HG03432 (cell line): ENCODE data around the gene ZNF710.
"Not testable (repeated sequence)": the region's sequence is repeated elsewhere in the genome, so short reads cannot be mapped to it uniquely, and the experiment has no call there.

Source experiments
- ATAC-seq: cut with Tn5 transposase; IDR thresholded peaks from one replicate; pipeline ENCODE4 v1.9.1; 2021; ENCODE audit warnings: mild to moderate bottlenecking, moderate library complexity; ENCODE audit not compliant: unreplicated experiment

ZNF710 gene, protein sequence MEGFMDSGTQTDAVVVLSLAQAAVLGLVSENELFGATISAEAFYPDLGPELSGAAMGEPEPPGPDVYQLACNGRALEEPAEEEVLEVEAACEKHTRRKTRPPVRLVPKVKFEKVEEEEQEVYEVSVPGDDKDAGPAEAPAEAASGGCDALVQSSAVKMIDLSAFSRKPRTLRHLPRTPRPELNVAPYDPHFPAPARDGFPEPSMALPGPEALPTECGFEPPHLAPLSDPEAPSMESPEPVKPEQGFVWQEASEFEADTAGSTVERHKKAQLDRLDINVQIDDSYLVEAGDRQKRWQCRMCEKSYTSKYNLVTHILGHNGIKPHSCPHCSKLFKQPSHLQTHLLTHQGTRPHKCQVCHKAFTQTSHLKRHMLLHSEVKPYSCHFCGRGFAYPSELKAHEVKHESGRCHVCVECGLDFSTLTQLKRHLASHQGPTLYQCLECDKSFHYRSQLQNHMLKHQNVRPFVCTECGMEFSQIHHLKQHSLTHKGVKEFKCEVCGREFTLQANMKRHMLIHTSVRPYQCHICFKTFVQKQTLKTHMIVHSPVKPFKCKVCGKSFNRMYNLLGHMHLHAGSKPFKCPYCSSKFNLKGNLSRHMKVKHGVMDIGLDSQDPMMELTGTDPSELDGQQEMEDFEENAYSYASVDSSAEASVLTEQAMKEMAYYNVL

DNA sequence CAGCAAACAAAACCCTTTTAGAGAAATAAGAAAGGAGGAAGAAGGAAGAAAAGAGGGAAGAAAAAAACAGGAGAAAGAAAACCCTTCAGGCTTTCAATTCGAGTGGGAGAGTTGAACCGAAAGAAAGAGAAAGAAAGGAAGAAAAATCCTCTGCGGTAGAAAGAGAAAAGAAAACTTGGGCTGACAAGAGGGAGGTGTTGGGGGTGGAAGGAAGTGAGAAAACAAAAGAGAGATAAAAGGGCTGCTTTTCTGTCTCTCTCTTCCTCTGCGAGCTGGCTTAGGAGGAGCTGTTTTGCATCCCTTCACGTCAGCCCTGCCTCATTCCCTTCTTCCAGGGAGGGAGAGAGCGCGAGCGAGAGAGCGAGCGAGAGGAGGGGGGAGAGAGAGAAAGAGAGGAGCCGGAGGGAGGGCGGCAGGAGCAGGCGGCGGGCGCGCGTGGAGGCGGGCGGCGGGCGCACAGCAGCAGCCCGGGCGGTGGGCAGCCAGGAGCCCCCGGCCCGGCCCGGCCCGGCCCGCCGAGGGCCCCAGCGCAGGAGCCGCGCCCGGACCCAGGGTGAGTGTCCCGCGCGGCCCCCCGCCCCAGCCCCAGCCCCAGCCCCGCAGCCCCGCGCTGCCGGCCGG, at the start of gene ZNF710:
ZNF710 (plus strand) TSS at position 263 of the 621 bp plus-strand sequence. CDS start 65,814 bp downstream, outside the sequence.
- ATAC-seq: peak; percentile 29

DNA sequence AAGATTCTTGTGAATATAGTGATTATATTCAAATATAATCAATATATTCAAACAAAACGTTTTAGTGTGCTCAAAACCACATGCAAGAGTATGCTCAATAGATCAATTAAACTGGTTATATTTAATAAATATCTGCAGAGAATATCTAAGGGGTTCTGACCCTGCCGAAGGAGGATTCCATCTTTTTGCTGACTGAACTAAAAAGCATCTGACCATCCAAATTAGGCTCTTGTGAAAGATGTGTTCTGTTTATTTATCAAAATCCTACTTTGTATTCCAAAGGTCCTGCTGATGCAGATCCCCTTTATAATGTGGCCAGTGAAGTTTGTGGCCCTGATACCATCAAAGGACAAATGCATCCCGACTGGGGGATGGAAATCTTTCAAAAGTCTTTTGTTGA, 46.6 kb upstream of the ZNF710 start:
- ATAC-seq: no peak

DNA sequence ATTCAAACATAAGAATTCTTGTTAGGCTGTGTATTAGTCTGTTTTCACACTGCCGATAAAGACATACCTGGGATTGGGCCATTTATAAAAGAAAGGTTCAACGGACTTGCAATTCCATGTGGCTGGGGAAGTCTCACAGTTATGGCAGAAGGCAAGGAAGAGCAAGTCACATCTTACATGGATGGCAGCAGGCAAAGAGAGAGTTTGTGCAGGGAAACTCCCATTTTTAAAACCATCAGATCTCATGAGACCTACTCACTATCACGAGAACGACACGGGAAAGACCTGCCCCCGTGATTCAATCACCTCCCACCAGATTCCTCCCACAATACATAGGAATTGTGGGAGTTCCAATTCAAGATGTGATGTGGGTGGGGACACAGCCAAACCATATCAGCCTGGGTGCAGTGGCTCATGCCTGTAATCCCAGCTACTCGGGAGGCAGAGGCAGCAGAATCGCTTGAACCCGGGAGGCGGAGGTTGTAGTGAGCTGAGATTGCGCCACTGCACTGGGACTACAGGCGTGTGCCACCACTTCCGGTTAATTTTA, 45.6 kb upstream of the ZNF710 start:
- not testable (repeated sequence) for ATAC-seq

DNA sequence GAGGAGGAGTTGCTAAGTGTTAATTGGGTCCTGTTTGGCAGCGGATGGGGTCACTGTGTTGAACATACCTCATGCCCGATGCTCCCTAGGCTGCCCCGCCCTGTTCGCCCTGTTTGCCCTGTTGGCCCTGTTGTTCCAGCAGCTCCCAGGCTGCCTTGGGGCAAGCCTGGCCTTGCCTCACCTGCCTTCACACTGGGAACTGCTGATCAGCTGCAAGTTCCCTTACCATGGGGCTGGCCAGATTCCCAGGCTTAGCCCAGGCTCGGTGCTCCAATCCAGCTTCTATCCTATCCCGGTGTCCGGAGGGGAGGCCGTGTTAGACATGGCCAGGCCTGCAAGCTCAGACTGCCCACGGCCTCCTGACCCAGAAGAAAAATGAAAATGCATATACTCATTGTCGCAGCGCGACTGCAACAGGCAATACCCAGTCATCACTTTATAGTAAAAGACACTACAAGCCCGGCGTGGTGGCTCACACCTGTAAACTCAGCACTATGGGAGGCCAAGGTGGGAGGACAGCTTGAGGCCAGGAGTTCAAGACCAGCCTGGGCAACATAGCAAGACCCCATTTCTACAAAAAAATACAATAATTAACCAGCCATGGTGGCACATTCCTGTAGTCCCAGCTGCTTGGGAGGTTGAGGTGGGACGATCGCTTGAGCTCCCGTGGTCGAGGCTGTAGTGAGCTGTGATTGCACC, 42.9 kb upstream of the ZNF710 start:
- ATAC-seq: no peak

DNA sequence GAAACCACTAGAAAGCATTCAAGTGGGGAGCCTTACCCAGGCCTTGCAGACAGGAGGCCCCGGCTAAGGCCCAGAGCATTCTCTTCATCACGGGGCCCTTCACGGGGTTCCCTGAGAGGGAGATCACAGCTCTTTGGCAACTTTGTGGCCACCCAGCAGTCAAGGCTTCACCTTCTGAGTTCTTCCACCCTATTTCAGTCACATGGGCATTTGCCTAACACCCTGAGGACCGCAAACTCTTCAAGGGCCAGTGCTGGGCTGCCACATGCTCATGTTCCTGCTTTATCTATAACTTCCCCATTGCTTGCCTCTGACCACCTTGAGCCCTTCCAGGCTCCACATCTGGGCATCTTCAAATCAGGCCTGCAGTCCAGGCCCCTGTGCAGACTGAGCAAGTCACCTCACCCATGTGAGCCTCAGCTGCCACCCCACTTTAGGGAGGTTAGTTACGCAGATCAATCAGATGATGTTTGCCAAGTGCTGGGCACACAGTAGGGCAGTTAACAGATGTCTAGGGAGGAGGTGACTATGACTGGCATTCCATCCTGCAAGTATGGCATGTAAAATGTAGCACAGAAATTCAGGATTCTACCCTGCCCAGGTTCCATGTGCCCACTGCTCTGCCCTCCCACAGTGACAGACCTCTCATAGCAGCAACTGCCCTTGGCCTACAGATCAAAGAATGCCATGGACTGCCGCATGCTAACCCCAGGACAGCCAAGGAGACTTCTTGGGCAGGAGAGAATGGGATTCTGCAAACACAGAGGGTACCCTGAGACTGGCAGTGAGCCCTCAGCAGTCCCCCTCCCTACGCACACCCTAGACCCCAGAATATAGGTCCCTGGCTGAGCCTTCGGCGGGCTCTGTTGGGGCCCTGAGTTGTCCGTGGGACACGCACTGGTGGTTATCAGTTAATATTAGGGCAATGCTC, 37.6 kb upstream of the ZNF710 start:
- ATAC-seq: no peak

DNA sequence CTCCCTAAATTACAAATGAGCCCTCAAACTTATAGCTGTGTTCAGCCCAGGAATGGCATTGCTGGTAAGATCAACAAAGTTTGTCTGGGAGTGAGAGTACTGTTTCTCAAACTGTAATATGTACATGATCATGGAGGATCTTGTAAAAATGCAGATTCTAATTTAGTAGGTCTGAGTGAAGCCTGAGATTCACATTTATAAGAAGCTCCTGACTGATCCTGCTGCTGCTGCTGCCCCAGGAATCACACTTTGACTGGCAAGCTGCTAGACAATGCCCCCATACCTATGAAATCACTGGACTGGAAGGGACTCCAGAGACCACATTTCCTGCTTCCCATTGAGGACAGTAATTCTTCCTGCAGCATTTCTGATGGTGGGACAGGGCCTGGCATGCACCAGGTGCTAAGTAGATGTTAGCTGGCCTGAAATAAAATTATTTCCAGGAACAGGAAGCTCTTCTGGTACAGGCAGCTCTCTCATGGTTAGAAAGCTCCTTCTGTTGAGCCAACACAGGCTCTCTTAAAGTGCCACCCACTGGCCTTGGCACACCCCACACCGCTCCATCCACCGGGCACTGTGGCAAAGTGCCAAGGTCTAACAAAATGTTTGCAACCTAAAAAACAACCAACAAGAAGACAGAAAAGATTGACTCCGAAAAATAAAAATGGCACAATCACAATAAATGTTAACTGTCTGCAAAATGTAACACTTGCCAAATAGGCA, 36.7 kb upstream of the ZNF710 start:
- no peak for ATAC-seq

DNA sequence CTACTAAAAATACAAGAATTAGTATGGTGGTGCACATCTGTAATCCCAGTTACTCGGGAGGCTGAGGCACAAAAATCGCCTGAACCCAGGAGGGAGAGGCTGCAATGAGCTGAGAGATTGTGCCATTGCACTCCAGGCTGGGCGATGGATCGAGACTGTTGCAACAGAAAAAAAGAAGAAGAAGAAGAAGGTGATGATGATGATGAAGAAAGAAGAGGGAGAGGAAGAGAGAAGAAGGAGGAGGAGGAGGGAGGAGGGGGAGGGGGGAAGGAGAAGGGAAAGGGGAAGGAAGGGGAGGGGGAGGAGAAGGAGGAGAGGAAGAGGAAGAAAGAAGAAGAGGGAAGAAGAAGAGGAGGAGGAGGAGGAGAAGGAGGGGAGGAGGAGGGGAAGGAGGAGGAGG, 33.2 kb upstream of the ZNF710 start:
- ATAC-seq: no peak

DNA sequence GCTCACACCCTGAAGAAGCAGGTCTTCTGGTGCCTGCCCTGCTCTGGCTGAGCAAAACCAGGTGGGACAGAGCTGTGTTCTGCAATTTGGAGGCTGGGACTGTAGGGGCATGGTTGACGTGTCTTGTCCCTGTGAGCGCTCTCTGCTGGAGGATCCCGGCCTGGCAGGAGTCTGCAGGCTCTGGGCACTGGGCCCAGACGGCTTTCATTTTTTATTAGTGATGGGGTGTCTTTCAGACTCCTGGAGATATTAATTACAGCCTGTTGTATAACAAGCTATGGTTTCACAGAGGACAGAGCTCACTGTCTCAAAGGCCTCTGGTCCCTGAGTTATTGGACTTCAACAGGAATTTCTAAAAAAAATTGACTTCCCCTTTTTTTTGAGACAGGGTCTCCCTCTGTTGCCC, 29.5 kb upstream of the ZNF710 start:
- peak; percentile 85 for ATAC-seq

DNA sequence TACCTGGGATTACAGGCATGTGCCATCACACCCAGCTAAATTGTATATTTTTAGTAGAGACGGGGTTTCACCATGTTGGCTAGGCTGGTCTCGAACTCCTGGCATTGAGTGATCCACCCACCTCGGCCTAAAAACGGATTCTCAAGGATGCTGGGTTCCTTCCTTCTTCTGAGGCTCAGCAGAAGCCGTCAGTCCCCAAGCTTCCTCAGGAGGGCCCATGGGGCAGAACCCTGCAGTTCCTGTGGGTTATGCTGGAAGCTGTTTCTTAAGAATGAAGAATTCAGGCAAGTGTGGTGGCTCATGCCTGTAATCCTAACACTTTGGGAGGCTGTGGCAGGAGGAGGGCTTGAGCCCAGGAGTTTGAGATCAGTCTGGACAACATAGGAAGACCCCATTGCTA, 29.0 kb upstream of the ZNF710 start:
- no peak for ATAC-seq

DNA sequence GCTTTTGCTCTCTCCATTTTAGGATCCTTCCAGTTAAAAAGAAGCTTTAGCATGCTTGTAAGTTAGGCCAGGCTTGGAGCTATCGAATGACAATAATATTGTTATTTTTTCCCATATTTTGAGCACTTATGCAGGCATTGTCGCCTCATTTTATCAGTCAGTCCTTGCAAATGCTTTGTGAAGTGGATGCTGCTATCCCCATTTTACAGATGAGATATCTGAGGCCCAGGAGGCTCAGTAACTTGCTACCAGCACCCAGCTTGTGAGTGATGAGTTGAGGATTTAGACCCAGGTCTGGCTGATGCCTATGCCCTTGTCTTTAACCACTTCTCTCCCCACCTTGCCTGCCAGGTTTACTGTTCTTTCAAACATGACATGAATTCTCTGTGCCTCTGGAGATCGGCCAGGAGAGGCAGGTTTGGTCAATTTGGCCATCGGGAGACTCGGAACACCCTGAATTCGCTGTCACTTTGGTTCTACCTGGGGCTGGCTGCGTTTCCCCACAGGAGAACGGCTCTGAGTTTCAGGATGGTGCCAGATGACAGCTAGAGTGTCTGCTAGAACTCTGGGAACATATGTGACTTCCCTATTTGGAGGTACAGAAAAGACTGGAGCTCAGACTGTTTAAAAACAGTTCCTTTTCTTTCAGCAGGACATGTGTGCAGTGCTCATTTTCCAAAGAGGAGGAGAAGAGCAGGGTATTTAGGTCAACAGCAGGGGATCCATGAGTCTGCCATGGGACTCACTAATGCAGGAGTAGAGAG, 25.5 kb upstream of the ZNF710 start:
- ATAC-seq: no peak

DNA sequence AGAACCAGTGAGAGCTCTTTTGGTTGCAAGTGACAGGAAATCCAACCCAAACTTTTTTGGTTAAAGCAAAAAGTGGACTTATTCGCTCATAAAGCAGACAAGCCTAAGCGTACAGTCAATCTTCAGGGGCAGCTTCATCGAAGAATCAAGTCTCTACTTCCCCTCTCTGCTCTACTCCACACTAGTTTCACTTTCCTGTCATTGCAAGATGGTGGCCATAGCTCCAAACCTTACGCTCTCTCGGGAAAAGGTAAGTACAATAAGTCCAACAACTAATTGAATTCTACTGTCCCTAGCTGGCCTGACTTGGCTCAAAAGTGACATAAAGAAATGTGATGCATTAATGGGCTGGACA, 24.9 kb upstream of the ZNF710 start:
- ATAC-seq: no peak

DNA sequence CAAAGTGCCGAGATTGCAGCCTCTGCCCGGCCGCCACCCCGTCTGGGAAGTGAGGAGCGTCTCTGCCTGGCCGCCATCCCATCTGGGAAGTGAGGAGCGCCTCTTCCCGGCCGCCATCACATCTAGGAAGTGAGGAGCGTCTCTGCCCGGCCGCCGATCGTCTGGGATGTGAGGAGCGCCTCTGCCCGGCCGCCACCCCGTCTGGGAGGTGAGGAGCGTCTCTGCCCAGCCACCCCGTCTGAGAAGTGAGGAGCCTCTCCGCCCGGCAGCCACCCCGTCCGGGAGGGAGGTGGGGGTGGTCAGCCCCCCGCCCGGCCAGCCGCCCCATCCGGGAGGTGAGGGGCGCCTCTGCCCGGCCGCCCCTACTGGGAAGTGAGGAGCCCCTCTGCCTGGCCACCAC, 23.3 kb upstream of the ZNF710 start:
- ATAC-seq: not testable (repeated sequence)

DNA sequence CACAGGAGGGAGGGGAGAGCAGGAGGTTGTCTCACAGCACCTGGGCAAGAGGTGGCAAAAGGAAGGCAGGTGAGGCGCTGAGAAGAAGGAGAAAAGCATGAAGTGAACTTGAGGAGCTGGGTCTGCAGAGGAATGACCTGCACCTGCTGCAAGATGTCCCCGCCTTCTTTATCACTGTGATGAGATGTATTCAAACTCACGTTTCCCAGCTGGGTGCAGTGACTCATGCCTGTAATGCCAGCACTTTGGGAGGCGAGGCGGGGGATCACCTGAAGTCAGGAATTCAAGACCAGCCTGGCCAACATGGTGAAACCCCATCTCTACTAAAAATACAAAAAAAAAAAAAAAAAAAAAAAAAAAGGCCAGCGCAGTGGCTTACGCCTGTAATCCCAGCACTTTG, 22.2 kb upstream of the ZNF710 start:
- no peak for ATAC-seq

DNA sequence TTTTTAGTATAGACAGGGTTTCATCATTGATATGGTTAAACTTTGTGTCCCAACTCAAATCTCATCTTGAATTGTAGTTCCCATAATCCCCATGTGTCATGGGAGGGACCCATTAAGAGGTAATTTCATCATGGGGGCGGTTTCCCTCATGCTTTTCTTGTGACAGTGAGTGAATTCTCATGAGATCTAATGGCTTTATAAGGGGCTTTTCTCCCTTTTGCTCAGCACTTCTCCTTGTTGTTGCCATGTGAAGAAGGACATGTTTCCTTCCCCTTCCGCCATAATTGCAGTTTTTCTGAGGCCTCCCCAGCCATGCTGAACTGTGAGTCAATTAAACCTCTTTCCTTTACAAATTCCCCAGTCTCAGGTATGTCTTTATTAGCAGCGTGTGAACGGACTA, 20.2 kb upstream of the ZNF710 start:
- no peak for ATAC-seq

DNA sequence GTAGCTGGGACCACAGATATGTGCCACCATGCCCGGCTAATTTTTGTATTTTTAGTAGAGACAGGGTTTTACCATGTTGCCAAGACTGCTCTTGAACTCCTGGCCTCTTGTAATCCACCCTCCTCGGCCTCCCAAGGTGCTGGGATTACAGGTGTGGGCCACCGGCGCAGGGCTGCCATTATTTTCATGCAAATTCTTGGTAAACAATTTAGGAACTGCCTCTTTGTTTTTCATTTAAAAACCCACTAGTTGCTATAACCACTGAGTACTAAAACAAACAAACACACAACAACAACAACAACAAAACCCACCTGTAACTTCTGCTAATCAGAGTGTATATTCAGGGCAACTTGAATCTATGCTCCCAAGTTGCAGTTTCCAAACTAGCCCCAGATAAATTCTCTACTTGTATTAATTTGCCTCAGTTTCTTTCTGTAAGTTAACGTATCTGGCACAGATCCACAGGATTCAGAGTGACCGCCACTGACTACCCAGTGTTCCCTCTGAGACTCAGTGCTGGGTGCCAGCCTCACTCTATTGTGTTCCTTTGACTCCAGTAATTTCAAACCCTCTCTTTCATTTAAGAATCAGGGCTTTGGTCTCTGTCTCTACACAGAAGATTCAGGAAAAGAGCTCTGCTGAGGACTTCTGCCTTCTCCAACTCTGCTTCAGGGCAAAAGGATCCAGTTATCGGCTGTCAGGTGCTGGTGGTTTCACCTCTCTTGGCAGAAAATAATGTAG, 18.6 kb upstream of the ZNF710 start:
- ATAC-seq: no peak

DNA sequence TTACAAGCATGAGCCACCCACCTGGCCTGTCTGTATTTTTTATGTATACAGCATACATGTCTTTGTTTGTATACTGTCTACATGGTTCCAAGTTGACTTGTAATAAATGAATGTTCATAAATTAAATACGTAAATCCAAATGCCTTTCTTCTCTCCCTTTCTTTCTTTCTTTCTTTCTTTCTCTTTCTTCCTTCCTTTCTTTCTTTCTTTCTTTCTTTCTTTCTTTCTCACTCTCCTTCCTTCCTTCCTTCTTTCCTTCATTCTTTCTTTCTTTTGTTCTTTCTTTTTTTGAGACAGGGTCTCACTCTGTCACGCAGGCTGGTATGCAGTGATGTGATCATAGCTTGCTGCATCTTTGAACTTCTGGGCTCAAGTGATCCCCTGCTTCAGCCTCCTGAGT, 17.1 kb upstream of the ZNF710 start:
- ATAC-seq: no peak

DNA sequence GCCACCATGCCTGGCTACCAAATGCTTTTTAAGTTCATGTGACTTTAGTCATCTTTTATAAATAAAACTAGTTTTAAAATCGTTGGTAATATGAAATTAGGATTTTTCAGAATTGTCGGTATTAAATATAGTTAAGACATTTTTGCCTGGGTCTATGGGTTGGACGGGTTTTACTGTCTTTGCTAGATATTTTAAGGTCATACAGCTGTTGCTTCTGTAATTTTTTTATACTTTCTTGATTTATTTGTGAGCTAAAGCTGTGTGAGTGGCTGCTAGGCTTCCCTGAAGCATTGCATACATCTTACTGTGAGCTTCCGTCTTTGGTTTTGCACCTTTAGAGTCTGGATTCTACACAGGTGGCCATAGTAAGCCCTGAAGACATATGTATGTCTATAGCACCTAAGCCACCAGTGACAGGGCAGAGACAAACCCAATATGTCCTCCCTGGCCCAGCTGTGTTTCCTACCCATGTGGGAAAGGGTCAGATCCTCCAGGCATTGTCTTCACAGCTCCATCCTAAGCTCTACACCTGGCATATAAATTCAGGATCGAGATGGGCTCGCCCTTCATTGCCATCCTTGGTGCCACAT, 16.6 kb upstream of the ZNF710 start:
- no peak for ATAC-seq

DNA sequence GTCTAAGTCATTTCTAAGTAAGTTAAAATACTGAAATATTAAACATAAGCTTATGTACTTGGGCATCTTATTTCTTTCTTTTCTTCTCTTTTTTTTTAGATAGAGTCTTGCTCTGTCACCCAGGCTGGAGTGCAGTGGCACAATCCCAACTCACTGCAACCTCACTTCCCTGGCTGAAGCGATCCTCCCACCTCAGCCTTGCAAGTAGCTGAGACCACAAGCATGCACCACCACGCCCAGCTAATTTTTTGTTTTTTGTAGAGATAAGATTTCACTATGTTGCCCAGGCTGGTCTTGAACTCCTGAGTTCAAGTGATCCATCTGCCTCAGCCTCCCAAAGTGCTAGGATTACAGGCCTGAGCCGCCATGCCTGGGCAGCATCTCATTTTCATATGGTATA, 16.0 kb upstream of the ZNF710 start:
- ATAC-seq: no peak
